K562 (cell line): ENCODE data around the gene RORC. TPM values are rescaled to one million over a fixed set of nuclear protein-coding genes. Genes with fewer than 3 reads are reported as not detected.

Source experiments
- ATAC-seq: fragments of 200-7000 bp; cut with Tn5 transposase; 3 replicates; pipeline ENCODE4 v1.9.1; 2020; ENCODE audit warnings: moderate library complexity
- BruUV-seq: library from RNA; stranded (reverse); fragments of 400-500 nt; replicated peaks from 2 replicates; lab custom pipeline; 2021; lab: Mats Ljungman, UMichigan
- CTCF ChIA-PET: fragments of 300-600 bp; formaldehyde crosslinking; extraction: SDS; loops from one replicate; lab custom pipeline; 2021; ENCODE audit warnings: low intra/inter-chr PET ratio; lab: Yijun Ruan, JAX
- POLR2A ChIA-PET: fragments of 300-600, 350-650 bp; sonication (Branson Sonifier 250); formaldehyde crosslinking; extraction: SDS; loops from one replicate; lab custom pipeline; 2021; ENCODE audit warnings: antibody characterized with exemption, inconsistent platforms; lab: Yijun Ruan, JAX
- DNase-seq, 4 experiments: peaks; one replicate each; pipeline versions ENCODE4 v3.0.0 to v3.0.0-alpha.2; 2011 to 2018; ENCODE audit warnings: low spot score in 3 of 4, mixed read lengths in 3 of 4; ENCODE audit errors: extremely low read depth in 1 of 4
- FAIRE-seq: peaks from 2 replicates; lab custom pipeline; 2011; peaks lifted over from hg19 to GRCh38; lab: Jason Lieb, UNC
- H2AFZ ChIP-seq: 2 replicates; pipeline ENCODE4 v1.6.0; 2011; ENCODE audit warnings: low read depth, low read length, control low read depth, inconsistent platforms
- H3K27ac ChIP-seq: fragments of 200-600 bp; 3 replicates; pipeline ENCODE4 v1.8.0; 2011; ENCODE audit warnings: low read depth, mild to moderate bottlenecking, control low read depth, inconsistent platforms, low read length, moderate library complexity, mixed read lengths; ENCODE audit errors: extremely low read depth
- H3K27me3 ChIP-seq, 2 experiments: fragments of 300-600 bp in 1 of 2; 2 replicates in 1 of 2; 3 replicates in 1 of 2; pipeline versions ENCODE4 v1.6.0 to v1.8.0; 2011; ENCODE audit warnings: inconsistent platforms in 2 of 2, low read length in 2 of 2, mild to moderate bottlenecking in 1 of 2, mixed read lengths in 1 of 2, moderate library complexity in 1 of 2; ENCODE audit not compliant: control insufficient read depth in 2 of 2, insufficient read depth in 2 of 2
- H3K36me3 ChIP-seq: fragments of 300-600 bp; 3 replicates; pipeline ENCODE4 v1.8.0; 2011; ENCODE audit warnings: mild to moderate bottlenecking, low read length, inconsistent platforms; ENCODE audit not compliant: control insufficient read depth, insufficient read depth
- H3K4me1 ChIP-seq, 2 experiments: fragments of 200-600 bp in 1 of 2; replicated peaks in 1 of 2; 2 replicates in 1 of 2; 3 replicates in 1 of 2; pipeline versions ENCODE4 v1.5.1 to v1.8.0; 2011; ENCODE audit warnings: inconsistent platforms in 2 of 2, low read length in 2 of 2, mild to moderate bottlenecking in 1 of 2, mixed read lengths in 1 of 2, moderate library complexity in 1 of 2; ENCODE audit not compliant: control insufficient read depth in 2 of 2, insufficient read depth in 2 of 2
- H3K4me2 ChIP-seq: 2 replicates; pipeline ENCODE4 v1.6.1; 2011; ENCODE audit warnings: low read length, control low read depth, inconsistent platforms, mixed read lengths; ENCODE audit not compliant: insufficient read depth
- H3K4me3 ChIP-seq: fragments of 200-600 bp; sonication (generic), shearing (Covaris generic); 2 replicates; pipeline ENCODE4 v1.5.1; 2016; ENCODE audit warnings: control low read depth, inconsistent platforms
- H3K79me2 ChIP-seq: fragments of 200-600 bp; 3 replicates; pipeline ENCODE4 v1.8.0; 2011; ENCODE audit warnings: low read length, inconsistent platforms; ENCODE audit not compliant: control insufficient read depth, insufficient read depth
- H3K9ac ChIP-seq, 2 experiments: 2 replicates each; pipeline versions ENCODE4 v1.6.0 to v1.6.1; 2011; ENCODE audit warnings: low read depth in 2 of 2, low read length in 2 of 2, control low read depth in 1 of 2, inconsistent platforms in 1 of 2, mild to moderate bottlenecking in 1 of 2, mixed read lengths in 1 of 2; ENCODE audit not compliant: insufficient read depth in 1 of 2
- H3K9me1 ChIP-seq: one replicate; pipeline ENCODE4 v1.6.0; 2011; ENCODE audit warnings: inconsistent platforms, mild to moderate bottlenecking, low read length, moderate library complexity; ENCODE audit not compliant: control insufficient read depth, insufficient read depth
- H3K9me3 ChIP-seq: replicated peaks from 2 replicates; pipeline ENCODE4 v1.5.1; 2011; ENCODE audit warnings: low read depth, low read length, inconsistent platforms; ENCODE audit not compliant: control insufficient read depth, insufficient read depth
- H4K20me1 ChIP-seq: replicated peaks from 2 replicates; pipeline ENCODE4 v1.6.1; 2011; ENCODE audit warnings: low read length, inconsistent platforms, mixed read lengths; ENCODE audit not compliant: control insufficient read depth, insufficient read depth
- FOXM1 ChIP-seq, 2 experiments: fragments of 450-650 bp in 1 of 2; sonication (generic) in 1 of 2; formaldehyde crosslinking in 1 of 2; IDR thresholded peaks; 2 replicates each; pipeline versions ENCODE4 v1.6.1 to v1.9.0; 2017 to 2022; ENCODE audit warnings: low read depth in 2 of 2, mild to moderate bottlenecking in 2 of 2, missing genetic modification reagents in 1 of 2, moderate library complexity in 1 of 2
- GABPA ChIP-seq: fragments of 200-800 bp; sonication (Bioruptor generic); conservative IDR thresholded peaks from 2 replicates; pipeline ENCODE4 v1.6.1; 2016; ENCODE audit warnings: low read depth, missing genetic modification characterization, missing compliant biosample characterization
- GTF2F1 ChIP-seq: IDR thresholded peaks from 2 replicates; pipeline ENCODE4 v1.6.1; 2011; ENCODE audit warnings: low read depth, low read length, improper control_type of control experiment
- HMGN3 ChIP-seq: IDR thresholded peaks from 2 replicates; pipeline ENCODE4 v1.6.1; 2011; ENCODE audit warnings: borderline replicate concordance, low read depth, mild to moderate bottlenecking, mixed read lengths, low read length; ENCODE audit not compliant: insufficient read length; ENCODE audit errors: extremely low read depth
- KAT8 ChIP-seq: fragments of 450-650 bp; IDR thresholded peaks from 2 replicates; pipeline ENCODE4 v1.6.1; 2016; ENCODE audit warnings: low read depth, mild to moderate bottlenecking
- PTBP1 ChIP-seq: fragments of 200-400 bp; formaldehyde crosslinking; IDR thresholded peaks from 2 replicates; pipeline ENCODE4 v1.6.1; 2017; ENCODE audit warnings: low read depth, low read length
- RHOXF2B ChIP-seq: fragments of 250-450 bp; sonication (Bioruptor Pico); conservative IDR thresholded peaks from 2 replicates; pipeline ENCODE4 v1.5.1; 2021
- SRF ChIP-seq, 2 experiments: fragments of 250-450, 450-650 bp in 1 of 2; sonication (Bioruptor Pico) in 1 of 2; sonication (generic) in 1 of 2; formaldehyde crosslinking; IDR thresholded peaks; 2 replicates each; pipeline versions ENCODE4 v1.5.0 to v1.5.1; 2020 to 2022; ENCODE audit warnings: mild to moderate bottlenecking in 1 of 2, missing genetic modification reagents in 1 of 2
- THAP12 ChIP-seq: fragments of 250-450 bp; sonication (Bioruptor Pico); IDR thresholded peaks from 2 replicates; pipeline ENCODE4 v1.9.0; 2021; ENCODE audit warnings: mild to moderate bottlenecking, inconsistent platforms
- ZBTB9 ChIP-seq: fragments of 450-650 bp; formaldehyde crosslinking; IDR thresholded peaks from 2 replicates; pipeline ENCODE4 v1.4.0; 2020; ENCODE audit warnings: mild to moderate bottlenecking, moderate library complexity
- WGBS: fragments of 100-300 bp; shearing (Covaris generic); methylation state at CpG from one replicate; pipeline ENCODE4 v1.1.6; 2016; ENCODE audit warnings: low coverage, mixed read lengths; ENCODE audit not compliant: insufficient coverage; ENCODE audit errors: missing lambda C conversion rate; 5-methylcytosine and 5-hydroxymethylcytosine counted together
- in situ Hi-C: fragments of 300-500 bp; cut with MboI; formaldehyde crosslinking; loops from 4 replicates; pipeline ENCODE4 v1.15.0; 2018; ENCODE audit warnings: inconsistent platforms, mixed read lengths
- intact Hi-C: fragments of 100-400 bp; cut with micrococcal nuclease; formaldehyde crosslinking; loops from 2 replicates; pipeline ENCODE4 v1.14.2; 2022
- polyA plus RNA-seq, 8 experiments: library from polyadenylated mRNA; depleted of rRNA in 4 of 8; stranded (reverse) in 5 of 8; unstranded in 3 of 8; fragments of >200 nt; fragmentation: Nextera tagmentation in 2 of 8; fragmentation: Illumina TruSeq in 1 of 8; extraction: Ambion mirVana in 2 of 8; extraction: Trizol in 1 of 8; gene quantifications; 2 replicates each; pipeline versions ENCODE4 v1.2.1 to v1.2.3, GENCODE V29; 2011 to 2014; ENCODE audit warnings: inconsistent platforms in 1 of 8, missing spikeins in 1 of 8
- total RNA-seq, 7 experiments: library from RNA; depleted of rRNA in 6 of 7; stranded (reverse); fragments of >200 nt in 6 of 7; fragmentation: Illumina TruSeq in 2 of 7; extraction: Trizol in 2 of 7; gene quantifications; 2 replicates each; pipeline versions ENCODE4 v1.2.1 to v1.2.3, GENCODE V29; 2011 to 2021; ENCODE audit warnings: low replicate concordance in 1 of 7
- TF ChIP-seq, protein P1 (sequence below): fragments of 250-450 bp; sonication (Bioruptor Pico); IDR thresholded peaks from 2 replicates; pipeline ENCODE4 v1.6.1; 2021; ENCODE audit warnings: mild to moderate bottlenecking
- TF ChIP-seq, protein P2 (sequence below): sonication (generic); formaldehyde crosslinking; IDR thresholded peaks from 2 replicates; pipeline ENCODE4 v1.5.0; 2020; ENCODE audit warnings: missing genetic modification reagents
- TF ChIP-seq, protein P3 (sequence below): fragments of 450-650 bp; IDR thresholded peaks from 2 replicates; pipeline ENCODE4 v1.6.1; 2016

Gene RORC
- total and polyA plus RNA-seq, 9 of the 15 experiments (the other 6 are each of a cell fraction or from before 2014, with no cell fraction given): not detected

DNA sequence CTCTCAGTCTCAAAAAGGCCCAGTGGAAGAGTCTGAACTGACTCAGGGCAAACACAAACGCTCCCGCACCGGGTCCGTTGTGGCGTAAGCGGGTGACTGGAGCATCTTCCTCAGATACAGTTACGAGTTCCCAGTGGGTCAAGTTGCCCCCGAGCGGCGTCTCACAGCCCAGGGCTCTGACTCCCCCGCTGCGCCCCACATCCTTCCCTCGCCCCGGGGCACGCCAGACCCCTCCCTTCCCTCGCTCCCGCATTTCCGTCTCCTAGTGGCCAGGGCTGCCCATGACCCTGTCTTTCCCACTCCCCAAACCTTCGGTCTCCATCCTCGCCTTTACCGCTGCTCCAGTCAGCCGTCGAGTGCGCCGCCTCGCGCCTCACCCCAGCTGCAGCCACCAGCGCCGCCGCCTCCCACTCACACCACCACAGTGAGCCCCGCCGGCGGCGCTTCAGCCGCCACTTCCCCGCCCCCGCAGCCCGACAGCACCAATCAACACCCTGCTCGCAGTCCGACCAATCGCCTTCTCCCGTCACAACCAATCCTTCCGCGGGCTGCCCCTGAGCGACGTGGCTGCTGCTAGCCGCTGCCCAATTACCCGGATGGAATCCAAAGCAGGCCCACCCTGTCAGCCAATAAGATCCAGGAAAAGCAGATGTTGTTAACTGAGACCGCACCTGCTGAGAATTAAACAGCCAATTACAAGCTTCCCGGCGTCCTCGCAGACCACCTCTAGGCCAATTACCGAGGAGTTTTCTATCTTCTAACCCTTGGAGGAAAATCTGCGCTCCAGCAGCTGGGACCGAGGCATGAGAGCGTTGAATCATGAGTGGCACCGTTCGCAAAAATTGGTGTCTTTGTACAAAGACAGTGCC, 41.3 kb downstream of the RORC start, which contains the start of gene TDRKH:
Gene TDRKH, minus strand, starts transcription at position 430 of the 869 bp plus-strand sequence. CDS start 7,478 bp downstream, outside the sequence.
- 1% methylated on average over 43 of the region's 58 CpGs for WGBS
- Histone ChIP-seq H3K27ac (peak within 1 kb of the TSS; percentile 32), H3K4me1 (peaks cover 4 to 13% of the 10 kb centered on the region in 2 experiments; a peak in 4 of 5 replicates), H3K4me3 (peak within 1 kb of the TSS; percentile 70), H3K4me2 (peak within 1 kb of the TSS; percentile 97), H3K36me3 (no peaks in the 10 kb centered on the region), H3K9me3 (no peaks in the 10 kb centered on the region), H3K27me3 (no peaks in the 10 kb centered on the region), H2AFZ (peak within 1 kb of the TSS; percentile 97), H3K79me2 (no peaks in the 10 kb centered on the region; the same call in 2 of the 3 replicates), H4K20me1 (no peaks in the 10 kb centered on the region), H3K9ac (peak within 1 kb of the TSS; percentile 55 to 95), H3K9me1 (no peaks in the 10 kb centered on the region)
- POLR2A ChIA-PET: interaction anchor here (0.9 to 3.9 kb wide), 4 partner anchors 11 to 23 kb away, joined by 3 to 15 read pairs (median 7); no protein-coding TSS in a partner anchor
- intact Hi-C loops: no loop called here
- FAIRE-seq (peak; percentile 99), ATAC-seq (peak; percentile 99), DNase-seq (peak; percentile 99 to 100 (median 99))
- in situ Hi-C loops: no loop called here
- BruUV-seq: no TSS peak
- CTCF ChIA-PET: interaction anchor here (1.2 to 1.5 kb wide), 2 partner anchors 56 to 98 kb away, joined by 3 read pairs; no protein-coding TSS in a partner anchor
- 0 out of 4 replicates have a peak, but pooled peaks of 1 of the 2 experiments have one; percentile 47 for TF ChIP-seq SRF (CRISPR knock-in tag; IDR thresholded peaks at IDR 0.05)
- no peak for TF ChIP-seq KAT8
- TF ChIP-seq THAP12 (CRISPR knock-in tag): 0 out of 2 replicates have a peak, but pooled peaks have one; percentile 26
- peak; percentile 59 for TF ChIP-seq HMGN3
- TF ChIP-seq GTF2F1: no peak
- no peak for TF ChIP-seq ZBTB9 (CRISPR knock-in tag)
- TF ChIP-seq, protein P1, sequence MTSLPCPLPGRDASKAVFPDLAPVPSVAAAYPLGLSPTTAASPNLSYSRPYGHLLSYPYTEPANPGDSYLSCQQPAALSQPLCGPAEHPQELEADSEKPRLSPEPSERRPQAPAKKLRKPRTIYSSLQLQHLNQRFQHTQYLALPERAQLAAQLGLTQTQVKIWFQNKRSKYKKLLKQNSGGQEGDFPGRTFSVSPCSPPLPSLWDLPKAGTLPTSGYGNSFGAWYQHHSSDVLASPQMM: no peak
- no peak for TF ChIP-seq RHOXF2B (CRISPR knock-in tag)
- TF ChIP-seq, protein P2, sequence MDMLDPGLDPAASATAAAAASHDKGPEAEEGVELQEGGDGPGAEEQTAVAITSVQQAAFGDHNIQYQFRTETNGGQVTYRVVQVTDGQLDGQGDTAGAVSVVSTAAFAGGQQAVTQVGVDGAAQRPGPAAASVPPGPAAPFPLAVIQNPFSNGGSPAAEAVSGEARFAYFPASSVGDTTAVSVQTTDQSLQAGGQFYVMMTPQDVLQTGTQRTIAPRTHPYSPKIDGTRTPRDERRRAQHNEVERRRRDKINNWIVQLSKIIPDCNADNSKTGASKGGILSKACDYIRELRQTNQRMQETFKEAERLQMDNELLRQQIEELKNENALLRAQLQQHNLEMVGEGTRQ: no peak
- TF ChIP-seq PTBP1: no peak
- TF ChIP-seq, protein P3, sequence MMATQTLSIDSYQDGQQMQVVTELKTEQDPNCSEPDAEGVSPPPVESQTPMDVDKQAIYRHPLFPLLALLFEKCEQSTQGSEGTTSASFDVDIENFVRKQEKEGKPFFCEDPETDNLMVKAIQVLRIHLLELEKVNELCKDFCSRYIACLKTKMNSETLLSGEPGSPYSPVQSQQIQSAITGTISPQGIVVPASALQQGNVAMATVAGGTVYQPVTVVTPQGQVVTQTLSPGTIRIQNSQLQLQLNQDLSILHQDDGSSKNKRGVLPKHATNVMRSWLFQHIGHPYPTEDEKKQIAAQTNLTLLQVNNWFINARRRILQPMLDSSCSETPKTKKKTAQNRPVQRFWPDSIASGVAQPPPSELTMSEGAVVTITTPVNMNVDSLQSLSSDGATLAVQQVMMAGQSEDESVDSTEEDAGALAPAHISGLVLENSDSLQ: peak; percentile 100
- no peak for TF ChIP-seq GABPA (tag)
- TF ChIP-seq FOXM1 (IDR thresholded peaks at IDR 0.05; ENCODE audit: low read depth): peak; percentile 71; the same call in 1 of the 2 replicates
- no peak for TF ChIP-seq FOXM1 (CRISPR knock-in tag; IDR thresholded peaks at IDR 0.05; ENCODE audit: low read depth)
